Adrenal gland (tissue), 12 donors: ENCODE measurements around the gene CCDC187. TPM values are rescaled to one million over a fixed set of nuclear protein-coding genes. Genes with fewer than 3 reads are reported as not detected.

Experiments
- DNase-seq, 7 donors: peaks; one replicate each; pipeline ENCODE4 v3.0.0-alpha.2; 2019 to 2020
- H3K27ac ChIP-seq, 5 donors: fragments of 200-600 bp; sonication (generic) in 4 of 5; 1 replicate in 3 of 5; 2 replicates in 2 of 5; pipeline versions ENCODE4 v1.5.1 to v1.8.0; 2016 to 2020; ENCODE audit warnings: mild to moderate bottlenecking in 1 of 5
- H3K27me3 ChIP-seq: fragments of 200-600 bp; 2 replicates; pipeline ENCODE4 v1.8.0; 2021
- H3K36me3 ChIP-seq, 2 donors: fragments of 200-600 bp; replicated peaks in 1 of 2; 1 replicate in 1 of 2; 2 replicates in 1 of 2; pipeline versions ENCODE4 v1.5.1 to v1.8.0; 2018 to 2022
- H3K4me1 ChIP-seq, 2 donors: fragments of 200-600 bp; replicated peaks in 1 of 2; 1 replicate in 1 of 2; 2 replicates in 1 of 2; pipeline versions ENCODE4 v1.5.1 to v1.8.0; 2018 to 2021
- H3K4me3 ChIP-seq, 4 donors: fragments of 200-600 bp; sonication (generic) in 3 of 4; one replicate each; pipeline ENCODE4 v1.5.1; 2016 to 2018
- H3K9me3 ChIP-seq, 3 donors: fragments of 200-600 bp; sonication (generic) in 1 of 3; replicated peaks in 1 of 3; 1 replicate in 2 of 3; 2 replicates in 1 of 3; pipeline versions ENCODE4 v1.5.1 to v1.8.0; 2016 to 2021
- CTCF ChIP-seq, 6 experiments: fragments of 450-650 bp in 4 of 6; fragments of 200-600 bp in 2 of 6; sonication (generic) in 1 of 6; IDR thresholded peaks; 1 replicate in 5 of 6; 2 replicates in 1 of 6; pipeline versions ENCODE4 v1.5.1 to v1.8.0; 2016 to 2021; ENCODE audit warnings: antibody characterized with exemption in 6 of 6, mild to moderate bottlenecking in 2 of 6, moderate library complexity in 1 of 6
- POLR2A ChIP-seq, 2 donors: fragments of 450-650 bp; IDR thresholded peaks; one replicate each; pipeline ENCODE4 v1.6.1; 2017; ENCODE audit warnings: antibody characterized with exemption in 2 of 2, mild to moderate bottlenecking in 2 of 2, moderate library complexity in 1 of 2
- WGBS, 4 donors: extraction: QIAGEN DNeasy Blood & Tissue Kit in 2 of 4; methylation state at CpG; one replicate each; pipeline versions ENCODE4 v1.1.5 to v1.1.7; 2013 to 2017; 5-methylcytosine and 5-hydroxymethylcytosine counted together
- intact Hi-C, 2 donors: fragments of 100-400 bp; cut with DNase I; formaldehyde crosslinking; loops; one replicate each; pipeline versions ENCODE4 v1.14.1 to v1.15.0; 2022 to 2023
- polyA plus RNA-seq, 3 donors: library from polyadenylated mRNA; stranded (reverse); fragments of 200-250 nt in 2 of 3; fragments of 350-450 nt in 1 of 3; fragmentation: Illumina TruSeq in 1 of 3; extraction: RNeasy Lipid Tissue Mini Kit (QIAGEN cat#74804) in 1 of 3; gene quantifications; one replicate each; pipeline ENCODE4 v1.2.3, GENCODE V29; 2013 to 2014
- total RNA-seq, 9 donors: library from RNA; depleted of rRNA in 4 of 9; stranded (reverse); fragments of >200 nt in 4 of 9; fragments of 120-200 nt in 1 of 9; fragmentation: NEBNext Ultra II Directional in 1 of 9; extraction: Animal tissue kit (Norgen Biotek cat#: 25700) in 1 of 9; gene quantifications; one replicate each; pipeline versions ENCODE4 v1.1.0 to v1.2.4, GENCODE V29; 2013 to 2023
- donor health status: healthy with polysubstance abuse.
- donor health status: Bipolar disorder and iron deficiency.
- donor health status: DM: yes; HTN: yes; CAD: no.
- donor health status: DM: no; HTN: no; CAD: no.
- donor health status: DM: no; HTN: no; CAD: no.
- donor health status: DM: yes; HTN: yes; CAD: no.

Gene CCDC187
- total and polyA plus RNA-seq, 12 donors = under 0.01 to 0.44 (median 0.08) TPM; not detected in 1

DNA sequence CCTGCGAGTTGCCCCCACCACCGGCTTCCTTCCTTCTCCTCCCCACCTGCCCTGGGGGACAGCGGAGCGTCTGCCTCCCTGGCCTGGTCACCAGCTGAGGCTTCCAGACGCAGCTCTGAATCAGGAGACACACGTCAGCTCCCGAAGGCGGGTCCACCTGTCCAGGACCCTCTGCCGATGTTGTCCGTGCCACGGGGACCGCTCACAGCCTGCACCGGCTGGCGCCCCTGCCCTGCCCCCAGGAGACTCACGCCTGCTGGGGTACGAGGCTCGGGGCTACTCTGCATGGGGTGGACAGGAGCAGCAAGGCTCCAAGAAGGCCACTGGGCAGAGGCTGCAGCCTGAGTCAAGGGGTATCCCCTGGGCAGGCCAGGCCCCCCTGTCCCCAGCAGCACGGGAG lies 1.9 kb upstream of the CCDC187 start:
- intact Hi-C loops = no loop called here
- Histone ChIP-seq H3K9me3 (no peaks in the 10 kb centered on the region), H3K4me1 (no peaks in the 10 kb centered on the region), H3K27me3 (no peaks in the 10 kb centered on the region), H3K27ac (no peak overlapping the region), H3K4me3 (no peak overlapping the region), H3K36me3 (no peaks in the 10 kb centered on the region)
- no peak for DNase-seq
- WGBS, 4 donors = 41 to 69% (median 63%) methylated on average over 2 to 18 of the region's 18 CpGs
- TF ChIP-seq POLR2A (IDR thresholded peaks at IDR 0.05) (no peak), CTCF (IDR thresholded peaks at IDR 0.05) (no peak)

DNA sequence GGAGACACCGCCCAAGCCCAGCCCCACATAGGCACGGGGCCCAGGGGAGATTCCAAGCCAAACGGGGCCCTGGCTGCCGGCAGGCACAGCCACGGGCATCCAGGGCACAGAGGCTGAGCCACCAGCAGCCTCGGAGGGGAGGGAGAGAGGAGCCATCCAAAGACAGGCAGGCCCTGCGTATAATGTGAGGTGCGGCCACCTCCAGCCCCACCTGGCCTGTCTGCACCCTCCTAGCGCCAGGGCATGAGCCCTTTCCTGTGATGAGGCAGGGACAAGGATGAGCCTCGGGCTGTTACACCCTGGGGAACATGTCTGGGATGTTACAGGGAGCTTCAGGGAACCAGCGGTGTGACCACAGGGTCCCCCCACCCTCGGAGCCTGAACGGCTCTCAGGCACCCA lies 1.1 kb upstream of the CCDC187 start:
- Histone ChIP-seq H3K9me3 (no peaks in the 10 kb centered on the region), H3K36me3 (no peaks in the 10 kb centered on the region), H3K4me3 (no peak overlapping the region), H3K27me3 (no peaks in the 10 kb centered on the region), H3K27ac (no peak overlapping the region), H3K4me1 (no peaks in the 10 kb centered on the region)
- TF ChIP-seq POLR2A (IDR thresholded peaks at IDR 0.05) (no peak), CTCF (IDR thresholded peaks at IDR 0.05) (no peak)
- intact Hi-C loops = no loop called here
- DNase-seq = no peak
- 73 to 86% (median 82%) methylated on average over 8 to 13 of the region's 13 CpGs for WGBS, 4 donors

DNA sequence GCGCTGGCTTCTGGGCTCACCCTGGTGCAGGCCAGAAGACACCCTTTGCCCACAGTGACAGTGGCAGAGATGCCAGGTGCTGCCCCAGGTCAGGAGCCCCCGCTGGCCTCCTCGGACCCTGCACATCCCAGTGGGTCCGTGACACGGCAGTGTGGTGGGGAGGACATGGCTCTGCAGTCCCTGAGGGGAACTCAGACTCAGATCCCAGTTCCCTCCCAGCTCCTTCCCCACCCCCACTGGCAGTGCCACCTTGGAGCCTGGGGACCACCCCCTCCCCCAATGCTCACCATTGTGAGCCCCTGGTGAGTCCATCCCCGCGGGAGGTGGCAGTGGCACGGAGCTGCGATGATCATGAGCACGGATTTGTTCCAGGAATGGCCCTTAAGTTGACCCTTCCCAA lies 562 bp upstream of the CCDC187 start:
- 73 to 97% (median 84%) methylated on average over 4 to 10 of the region's 10 CpGs for WGBS, 4 donors
- intact Hi-C loops = no loop called here
- Histone ChIP-seq H3K36me3 (no peaks in the 10 kb centered on the region), H3K27ac (no peak overlapping the region), H3K9me3 (no peaks in the 10 kb centered on the region), H3K27me3 (no peaks in the 10 kb centered on the region), H3K4me1 (no peaks in the 10 kb centered on the region), H3K4me3 (no peak overlapping the region)
- DNase-seq = no peak
- TF ChIP-seq CTCF (IDR thresholded peaks at IDR 0.05) (no peak), POLR2A (IDR thresholded peaks at IDR 0.05) (no peak)

GRCh38 chr9:136303066-136303824 lies 649 bp downstream of the CCDC187 start:
- Histone ChIP-seq H3K27me3 (no peaks in the 10 kb centered on the region), H3K36me3 (no peaks in the 10 kb centered on the region), H3K4me1 (no peaks in the 10 kb centered on the region)

More at GRCh38 chr9:136303066-136303824, 649 bp downstream of the CCDC187 start:
- no peak for DNase-seq
- no peak overlapping the region for H3K27ac ChIP-seq
- TF ChIP-seq CTCF (IDR thresholded peaks at IDR 0.05) (no peak), POLR2A (IDR thresholded peaks at IDR 0.05) (no peak)
- 77 to 90% (median 86%) methylated on average over 6 to 34 of the region's 34 CpGs for WGBS, 4 donors
- intact Hi-C loops = no loop called here
- no peaks in the 10 kb centered on the region for H3K9me3 ChIP-seq
- no peak overlapping the region for H3K4me3 ChIP-seq
